ENCODE results near the gene PRPF19.

GRCh38 chr11:60953781-60954180 lies 47.4 kb upstream of the PRPF19 start:
- TF ChIP-seq CTCF (IDR thresholded peaks at IDR 0.05; ENCODE audit: poor library complexity, severe bottlenecking) (no peak), EZH2 (IDR thresholded peaks at IDR 0.05; ENCODE audit: borderline replicate concordance, insufficient read depth, low read length, poor library complexity, severe bottlenecking) (no peak), EP300 (conservative IDR thresholded peaks at IDR 0.05; ENCODE audit: poor library complexity, severe bottlenecking) (no peak), POLR2AphosphoS5 (IDR thresholded peaks at IDR 0.05) (no peak), RAD21 (conservative IDR thresholded peaks at IDR 0.05) (no peak)

Measured in neural cell (in vitro differentiated cells).